Neutrophil (primary cell): ENCODE measurements around the gene FYCO1.

Source experiments
- H3K27ac ChIP-seq: fragments of 200-600 bp; sonication (generic); 2 replicates; pipeline ENCODE4 v1.5.1; 2016; ENCODE audit warnings: mild to moderate bottlenecking, moderate library complexity
- H3K27me3 ChIP-seq: fragments of 200-600 bp; sonication (generic); 2 replicates; pipeline ENCODE4 v1.6.0; 2016; ENCODE audit warnings: mild to moderate bottlenecking
- H3K36me3 ChIP-seq: fragments of 200-600 bp; sonication (generic); 2 replicates; pipeline ENCODE4 v1.5.1; 2017
- H3K4me1 ChIP-seq, 2 experiments: fragments of 200-600 bp in 1 of 2; sonication (generic) in 1 of 2; 1 replicate in 1 of 2; 2 replicates in 1 of 2; pipeline versions ENCODE4 v1.5.1 to v1.6.1; 2013 to 2016; ENCODE audit warnings: low read depth in 1 of 2, low read length in 1 of 2, mild to moderate bottlenecking in 1 of 2, moderate library complexity in 1 of 2; ENCODE audit not compliant: control insufficient read depth in 1 of 2, insufficient read depth in 1 of 2
- H3K4me3 ChIP-seq, 2 experiments: fragments of 200-600 bp in 1 of 2; sonication (generic) in 1 of 2; 1 replicate in 1 of 2; 2 replicates in 1 of 2; pipeline ENCODE4 v1.5.1; 2013 to 2016; ENCODE audit warnings: low read depth in 1 of 2, low read length in 1 of 2, mild to moderate bottlenecking in 1 of 2, moderate library complexity in 1 of 2
- H3K9me3 ChIP-seq: fragments of 200-600 bp; sonication (generic); 2 replicates; pipeline ENCODE4 v1.5.1; 2016
- TF ChIP-seq, protein P1 (sequence below): fragments of 200-600 bp; sonication (generic); IDR thresholded peaks from 2 replicates; pipeline ENCODE4 v1.5.1; 2016; ENCODE audit warnings: antibody characterized with exemption

The FYCO1 gene

DNA sequence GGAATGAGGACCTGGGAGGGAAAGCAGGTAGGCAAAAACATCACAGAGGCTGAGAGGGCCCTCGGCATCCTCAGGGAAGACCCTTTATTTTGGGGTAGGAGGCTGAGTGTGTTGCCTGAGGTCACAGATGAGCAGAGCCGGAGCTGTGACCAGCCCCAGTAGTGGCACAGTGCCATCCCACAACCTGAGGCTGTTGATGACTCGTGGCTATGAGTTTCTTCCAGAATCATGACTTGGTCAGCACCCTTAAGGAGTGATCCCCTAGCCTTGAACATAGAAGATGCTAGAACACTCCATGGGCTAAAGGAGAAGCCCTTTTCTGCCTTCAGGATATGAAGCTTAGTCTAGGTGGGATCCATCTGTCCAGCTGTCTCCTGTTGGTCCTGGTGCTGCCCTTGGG is 71.9 kb downstream of the FYCO1 start:
- Histone ChIP-seq H3K4me3 (no peak overlapping the region), H3K27ac (no peak overlapping the region), H3K9me3 (no peaks in the 10 kb centered on the region), H3K36me3 (peaks cover 45% of the 10 kb centered on the region), H3K4me1 (no peaks in the 10 kb centered on the region), H3K27me3 (no peaks in the 10 kb centered on the region)
- TF ChIP-seq, protein P1, sequence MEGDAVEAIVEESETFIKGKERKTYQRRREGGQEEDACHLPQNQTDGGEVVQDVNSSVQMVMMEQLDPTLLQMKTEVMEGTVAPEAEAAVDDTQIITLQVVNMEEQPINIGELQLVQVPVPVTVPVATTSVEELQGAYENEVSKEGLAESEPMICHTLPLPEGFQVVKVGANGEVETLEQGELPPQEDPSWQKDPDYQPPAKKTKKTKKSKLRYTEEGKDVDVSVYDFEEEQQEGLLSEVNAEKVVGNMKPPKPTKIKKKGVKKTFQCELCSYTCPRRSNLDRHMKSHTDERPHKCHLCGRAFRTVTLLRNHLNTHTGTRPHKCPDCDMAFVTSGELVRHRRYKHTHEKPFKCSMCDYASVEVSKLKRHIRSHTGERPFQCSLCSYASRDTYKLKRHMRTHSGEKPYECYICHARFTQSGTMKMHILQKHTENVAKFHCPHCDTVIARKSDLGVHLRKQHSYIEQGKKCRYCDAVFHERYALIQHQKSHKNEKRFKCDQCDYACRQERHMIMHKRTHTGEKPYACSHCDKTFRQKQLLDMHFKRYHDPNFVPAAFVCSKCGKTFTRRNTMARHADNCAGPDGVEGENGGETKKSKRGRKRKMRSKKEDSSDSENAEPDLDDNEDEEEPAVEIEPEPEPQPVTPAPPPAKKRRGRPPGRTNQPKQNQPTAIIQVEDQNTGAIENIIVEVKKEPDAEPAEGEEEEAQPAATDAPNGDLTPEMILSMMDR = no peak

DNA sequence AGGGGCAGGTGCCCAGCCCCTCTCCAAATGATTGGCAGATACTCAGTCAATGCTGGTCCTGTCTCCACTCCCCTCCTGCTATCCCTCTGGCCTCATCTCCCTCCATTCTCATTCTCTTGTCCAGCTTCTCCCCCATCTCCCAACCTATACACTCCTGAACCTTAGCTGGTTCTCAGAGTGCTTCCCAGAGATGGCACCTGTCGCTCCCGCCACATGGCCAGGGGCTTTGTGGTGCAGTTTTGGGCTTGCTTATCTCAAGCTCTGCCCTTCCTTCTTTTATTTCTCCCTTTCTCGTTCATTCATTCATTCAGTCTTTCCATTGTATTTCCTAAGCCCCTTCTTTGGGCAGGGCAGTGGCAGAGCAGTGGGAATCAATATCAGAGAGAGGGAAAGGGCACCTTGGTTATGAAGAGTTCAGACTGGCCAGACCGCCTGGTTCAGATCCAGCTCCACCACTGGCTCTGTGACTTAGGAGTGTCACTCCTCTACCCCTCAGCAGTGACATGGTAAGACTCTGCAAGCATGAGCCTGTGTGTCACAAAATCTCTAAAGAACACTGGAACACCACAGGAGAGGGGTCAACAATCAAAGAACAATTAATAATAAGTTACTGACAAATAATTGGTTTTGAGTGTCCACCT is 72.6 kb downstream of the FYCO1 start:
- H3K9me3 ChIP-seq = no peaks in the 10 kb centered on the region
- TF ChIP-seq, protein P1 = no peak

DNA sequence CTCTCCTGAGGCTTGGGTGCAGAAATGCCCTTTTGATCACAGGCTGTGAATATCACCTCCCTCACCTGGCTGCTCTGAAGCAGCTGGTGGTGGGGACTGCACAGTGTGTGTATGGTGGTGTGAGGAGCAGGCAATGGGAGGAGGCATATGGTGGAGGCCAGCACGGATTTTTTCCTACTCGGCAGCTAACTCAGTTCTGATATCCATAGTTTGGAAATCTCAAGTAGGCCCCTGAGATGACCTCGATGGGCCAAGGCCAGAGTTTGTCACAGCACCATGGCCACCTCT is 73.6 kb downstream of the FYCO1 start:
- TF ChIP-seq, protein P1 = no peak
- Histone ChIP-seq H3K4me1 (no peaks in the 10 kb centered on the region), H3K27me3 (no peaks in the 10 kb centered on the region), H3K36me3 (peaks cover 39% of the 10 kb centered on the region), H3K27ac (no peak overlapping the region), H3K9me3 (no peaks in the 10 kb centered on the region), H3K4me3 (no peak overlapping the region)

More for the DNA sequence above, 72.6 kb downstream of the FYCO1 start:
- Histone ChIP-seq H3K4me1 (no peaks in the 10 kb centered on the region), H3K27ac (no peak overlapping the region), H3K27me3 (no peaks in the 10 kb centered on the region), H3K36me3 (peaks cover 45% of the 10 kb centered on the region), H3K4me3 (no peak overlapping the region)

DNA sequence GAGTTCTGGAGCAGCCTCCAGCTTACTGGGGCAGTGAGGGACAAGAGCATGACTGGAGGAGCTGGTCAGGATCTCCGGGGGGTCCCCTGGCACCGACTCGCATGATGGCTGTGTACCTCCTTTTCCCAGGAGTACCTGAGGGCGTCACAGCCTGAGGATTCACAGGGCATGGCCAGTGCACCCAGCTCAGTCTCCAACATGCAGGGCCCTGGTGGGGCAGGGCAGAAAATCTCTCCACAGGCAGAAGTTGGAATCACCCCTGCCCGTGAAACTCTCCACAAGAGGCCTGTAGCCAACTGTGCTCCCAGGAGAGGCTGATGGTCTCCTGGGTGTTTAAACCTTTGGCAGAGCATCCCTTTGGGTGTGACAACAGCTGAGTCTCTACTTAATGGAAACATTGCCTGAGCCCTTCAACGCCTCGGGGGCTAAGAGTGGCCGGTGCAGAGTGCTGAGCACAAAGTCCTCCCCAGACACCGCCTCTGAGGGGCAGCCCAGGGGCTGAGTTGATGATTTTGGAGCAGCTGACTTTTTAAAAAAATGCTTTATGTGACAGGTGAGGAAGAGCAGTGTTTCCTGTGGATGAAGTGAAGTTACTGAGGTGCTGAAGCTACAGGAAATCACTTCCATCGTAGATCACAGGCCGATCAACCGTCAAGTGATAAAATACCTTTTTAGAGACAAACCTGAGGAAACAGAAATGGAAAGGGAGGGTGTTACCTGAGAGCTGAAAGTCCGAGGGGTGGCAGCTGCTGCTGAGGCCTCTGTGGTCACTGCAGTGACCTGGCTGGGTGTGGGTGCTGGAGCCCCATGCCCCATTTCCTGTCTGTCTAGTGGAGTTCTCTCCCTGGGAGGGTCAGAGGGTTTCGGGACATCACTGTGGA is 74.2 kb downstream of the FYCO1 start:
- H3K9me3 ChIP-seq = no peaks in the 10 kb centered on the region
- no peak overlapping the region for H3K4me3 ChIP-seq
- peaks cover 39% of the 10 kb centered on the region for H3K36me3 ChIP-seq
- H3K27ac ChIP-seq = no peak overlapping the region
- TF ChIP-seq, protein P1 = no peak
- no peaks in the 10 kb centered on the region for H3K4me1 ChIP-seq
- no peaks in the 10 kb centered on the region for H3K27me3 ChIP-seq

DNA sequence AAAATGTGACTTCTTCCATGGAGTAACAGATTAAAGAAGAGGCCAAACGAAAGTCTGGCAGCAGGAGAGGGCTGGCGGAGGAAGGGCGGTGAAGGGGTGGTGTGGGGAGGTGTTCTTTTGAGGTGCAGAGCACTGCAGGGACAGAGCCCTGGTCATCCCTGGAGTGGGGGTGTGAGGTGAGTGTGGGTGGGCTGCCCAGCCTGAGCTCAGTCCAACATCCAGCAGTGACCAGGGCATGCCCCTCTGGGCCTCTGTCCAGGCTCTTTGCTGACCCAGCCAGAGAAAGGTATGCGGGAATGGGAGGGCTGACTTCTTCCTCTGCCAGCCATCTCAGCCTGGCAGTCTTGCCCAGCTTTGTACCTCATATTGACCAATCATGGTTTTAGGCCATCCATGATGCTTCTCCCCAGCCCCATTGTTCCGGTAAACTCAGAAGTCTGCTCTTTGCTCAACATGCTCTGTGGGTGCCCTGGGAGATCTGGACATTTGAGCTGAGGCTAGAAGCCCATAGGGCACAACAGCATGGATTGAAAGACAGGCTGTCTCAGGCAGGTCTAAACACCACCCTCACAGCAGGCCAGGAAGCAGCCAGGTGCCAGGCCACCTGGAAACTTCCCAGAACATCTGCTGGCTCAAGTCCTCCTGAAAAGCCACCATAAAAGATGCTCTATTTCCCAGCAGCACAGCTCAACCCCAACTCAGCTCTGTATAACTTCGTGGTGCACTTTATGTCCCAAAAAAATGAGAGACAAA is 78.3 kb downstream of the FYCO1 start:
- H3K27ac ChIP-seq = no peak overlapping the region
- TF ChIP-seq, protein P1 = no peak

More for the DNA sequence above, 78.3 kb downstream of the FYCO1 start:
- no peaks in the 10 kb centered on the region for H3K27me3 ChIP-seq
- H3K9me3 ChIP-seq = no peaks in the 10 kb centered on the region
- H3K36me3 ChIP-seq = peaks cover 23% of the 10 kb centered on the region
- no peak overlapping the region for H3K4me3 ChIP-seq
- no peaks in the 10 kb centered on the region for H3K4me1 ChIP-seq
